HFF-Myc (cell line): ENCODE measurements around the gene SLC18B1.

ENCODE experiments used
- DNase-seq: peaks from one replicate; pipeline ENCODE4 v3.0.0-alpha.2; 2011; ENCODE audit warnings: low read depth; ENCODE audit errors: extremely low read depth
- H3K4me3 ChIP-seq: replicated peaks from 2 replicates; pipeline ENCODE4 v1.5.1; 2011; ENCODE audit warnings: low read depth, mild to moderate bottlenecking, control low read depth, low read length
- CTCF ChIP-seq: IDR thresholded peaks from 2 replicates; pipeline ENCODE4 v1.5.1; 2012; ENCODE audit warnings: mild to moderate bottlenecking, low read depth, low read length, control low read depth; ENCODE audit errors: missing control alignments

The SLC18B1 gene

GRCh38 chr6:132733814-132734213 is 64.6 kb downstream of the SLC18B1 start:
- no peak for DNase-seq
- no peak overlapping the region for H3K4me3 ChIP-seq
- no peak for TF ChIP-seq CTCF

- DNase-seq = no peak
- no peak for TF ChIP-seq CTCF
- H3K4me3 ChIP-seq = no peak overlapping the region
Observed at GRCh38 chr6:132733283-132733682, 65.2 kb downstream of the SLC18B1 start.

GRCh38 chr6:132731086-132731485 is 67.4 kb downstream of the SLC18B1 start:
- no peak for TF ChIP-seq CTCF
- DNase-seq = no peak
- H3K4me3 ChIP-seq = no peak overlapping the region

GRCh38 chr6:132730560-132730959 is 67.9 kb downstream of the SLC18B1 start:
- no peak for DNase-seq
- H3K4me3 ChIP-seq = no peak overlapping the region
- TF ChIP-seq CTCF = no peak

GRCh38 chr6:132728616-132729015 is 69.8 kb downstream of the SLC18B1 start:
- no peak for DNase-seq
- no peak for TF ChIP-seq CTCF
- H3K4me3 ChIP-seq = no peak overlapping the region

GRCh38 chr6:132726608-132726975 is 71.8 kb downstream of the SLC18B1 start:
- TF ChIP-seq CTCF = no peak
- H3K4me3 ChIP-seq = no peak overlapping the region
- no peak for DNase-seq

GRCh38 chr6:132725947-132726607 is 72.4 kb downstream of the SLC18B1 start:
- H3K4me3 ChIP-seq = no peak overlapping the region
- DNase-seq = no peak
- no peak for TF ChIP-seq CTCF
